ENCODE data around the gene NUB1. TPM values are rescaled to one million over a fixed set of nuclear protein-coding genes. Genes with fewer than 3 reads are reported as not detected.

The NUB1 gene
- total RNA-seq, result 10 to 100 TPM; 37.0 to 80.0 (median 50.0) TPM

GRCh38 chr7:151341357-151342101 is at the start of gene NUB1:
TSS of gene NUB1 (plus strand) at chr7:151341812. CDS start at chr7:151345350, 3,538 bp downstream.
- Histone ChIP-seq H3K4me1 (peaks cover 17 to 19% (median 18%) of the 10 kb centered on the region in 4 donors), H3K27ac (peak within 1 kb of the TSS; percentile 70 to 92 (median 87)), H3K27me3 (no peaks in the 10 kb centered on the region), H3K36me3 (peaks cover 4 to 21% (median 11%) of the 10 kb centered on the region in 4 donors), H3K9me3 (no peaks in the 10 kb centered on the region), H3K4me3 (peak within 1 kb of the TSS; percentile 45 to 96 (median 86))
- peak; percentile 95 to 99 for DNase-seq
- WGBS, 2 donors, result 4 to 11% methylated on average over 22 to 49 of the region's 72 CpGs
- TF ChIP-seq, protein P1, sequence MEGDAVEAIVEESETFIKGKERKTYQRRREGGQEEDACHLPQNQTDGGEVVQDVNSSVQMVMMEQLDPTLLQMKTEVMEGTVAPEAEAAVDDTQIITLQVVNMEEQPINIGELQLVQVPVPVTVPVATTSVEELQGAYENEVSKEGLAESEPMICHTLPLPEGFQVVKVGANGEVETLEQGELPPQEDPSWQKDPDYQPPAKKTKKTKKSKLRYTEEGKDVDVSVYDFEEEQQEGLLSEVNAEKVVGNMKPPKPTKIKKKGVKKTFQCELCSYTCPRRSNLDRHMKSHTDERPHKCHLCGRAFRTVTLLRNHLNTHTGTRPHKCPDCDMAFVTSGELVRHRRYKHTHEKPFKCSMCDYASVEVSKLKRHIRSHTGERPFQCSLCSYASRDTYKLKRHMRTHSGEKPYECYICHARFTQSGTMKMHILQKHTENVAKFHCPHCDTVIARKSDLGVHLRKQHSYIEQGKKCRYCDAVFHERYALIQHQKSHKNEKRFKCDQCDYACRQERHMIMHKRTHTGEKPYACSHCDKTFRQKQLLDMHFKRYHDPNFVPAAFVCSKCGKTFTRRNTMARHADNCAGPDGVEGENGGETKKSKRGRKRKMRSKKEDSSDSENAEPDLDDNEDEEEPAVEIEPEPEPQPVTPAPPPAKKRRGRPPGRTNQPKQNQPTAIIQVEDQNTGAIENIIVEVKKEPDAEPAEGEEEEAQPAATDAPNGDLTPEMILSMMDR (IDR thresholded peaks at IDR 0.05), result peak in 4 of 6 experiments; percentile 27 to 36 (median 33)
- TF ChIP-seq POLR2A (IDR thresholded peaks at IDR 0.05), result peak in 3 of 4 donors; percentile 81 to 91 (median 82)
- no peak for TF ChIP-seq EP300 (IDR thresholded peaks at IDR 0.05)
- TF ChIP-seq POLR2AphosphoS5 (IDR thresholded peaks at IDR 0.05), result peak; percentile 80 to 95
- ATAC-seq (ENCODE audit: low FRiP score in 2 of 2), result peak; percentile 100

- Histone ChIP-seq H3K9me3 (no peaks in the 10 kb centered on the region), H3K36me3 (no peaks in the 10 kb centered on the region), H3K27me3 (no peaks in the 10 kb centered on the region), H3K4me1 (no peaks in the 10 kb centered on the region), H3K4me3 (no peak overlapping the region), H3K27ac (no peak overlapping the region)
- TF ChIP-seq POLR2A (IDR thresholded peaks at IDR 0.05) (no peak), POLR2AphosphoS5 (IDR thresholded peaks at IDR 0.05) (no peak), EP300 (IDR thresholded peaks at IDR 0.05) (no peak)
- TF ChIP-seq, protein P1 (IDR thresholded peaks at IDR 0.05), result no peak
- 84 to 85% methylated on average over 3 of the region's 3 CpGs for WGBS, 2 donors
- ATAC-seq (ENCODE audit: low FRiP score in 2 of 2) (no peak), DNase-seq (no peak)
These were observed 48.8 kb upstream of the NUB1 start for GRCh38 chr7:151292850-151293249.

GRCh38 chr7:151296202-151296992 is 45.2 kb upstream of the NUB1 start:
- Histone ChIP-seq H3K27me3 (no peaks in the 10 kb centered on the region), H3K9me3 (no peaks in the 10 kb centered on the region), H3K27ac (no peak overlapping the region), H3K4me3 (no peak overlapping the region), H3K36me3 (no peaks in the 10 kb centered on the region), H3K4me1 (no peaks in the 10 kb centered on the region)
- DNase-seq, result no peak
- WGBS, 2 donors, result 44 to 56% methylated on average over 3 of the region's 3 CpGs
- ATAC-seq (ENCODE audit: low FRiP score in 2 of 2), result no peak
- TF ChIP-seq, protein P1 (IDR thresholded peaks at IDR 0.05), result no peak
- TF ChIP-seq POLR2A (IDR thresholded peaks at IDR 0.05), result no peak
- TF ChIP-seq POLR2AphosphoS5 (IDR thresholded peaks at IDR 0.05), result no peak
- TF ChIP-seq EP300 (IDR thresholded peaks at IDR 0.05), result no peak

- 41 to 49% methylated on average over 5 of the region's 5 CpGs for WGBS, 2 donors
- no peak for ATAC-seq (ENCODE audit: low FRiP score in 2 of 2)
- DNase-seq, result no peak
These were observed 42.8 kb upstream of the NUB1 start for GRCh38 chr7:151298765-151299164.

More at GRCh38 chr7:151298765-151299164, 42.8 kb upstream of the NUB1 start:
- TF ChIP-seq, protein P1 (IDR thresholded peaks at IDR 0.05), result no peak
- TF ChIP-seq POLR2AphosphoS5 (IDR thresholded peaks at IDR 0.05) (no peak), EP300 (IDR thresholded peaks at IDR 0.05) (no peak), POLR2A (IDR thresholded peaks at IDR 0.05) (no peak)
- H3K27me3 ChIP-seq, result peaks cover 0 to 4% (median 1%) of the 10 kb centered on the region in 4 donors
- H3K4me1 ChIP-seq, result peaks cover 7 to 8% (median 7%) of the 10 kb centered on the region in 4 donors
- H3K36me3 ChIP-seq, result no peaks in the 10 kb centered on the region
- H3K9me3 ChIP-seq, result no peaks in the 10 kb centered on the region
- H3K4me3 ChIP-seq, result no peak overlapping the region
- no peak overlapping the region for H3K27ac ChIP-seq
